ENCODE data around the gene BTBD18. TPM values are rescaled to one million over a fixed set of nuclear protein-coding genes. Genes with fewer than 3 reads are reported as not detected.

The BTBD18 gene
- total RNA-seq, 1 donor from 2014 or later, result not detected

DNA sequence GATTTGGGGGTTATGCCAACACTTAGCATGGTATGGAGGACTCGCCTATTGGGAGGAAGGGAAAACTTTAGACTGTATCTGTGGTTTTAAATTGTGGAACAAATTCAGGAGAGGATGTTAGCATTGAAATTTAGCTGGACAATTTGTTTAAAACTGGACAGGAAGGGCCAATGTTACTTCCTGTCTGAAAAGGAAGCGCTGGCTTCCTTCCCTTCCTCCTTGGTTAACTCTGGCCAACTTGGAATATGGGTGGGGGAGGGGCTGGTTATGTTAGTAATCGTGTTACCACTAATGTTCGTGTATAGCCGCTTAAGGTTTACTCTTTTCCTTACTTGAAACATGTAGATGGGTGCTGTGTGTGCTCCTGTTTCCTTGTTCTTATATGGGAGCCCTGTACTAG lies 23.9 kb upstream of the BTBD18 start:
- intact Hi-C loops (cut with micrococcal nuclease), result no loop called here
- Histone ChIP-seq H3K27ac (replicated peaks) (peak overlapping the region; percentile 97), H3K4me1 (peaks cover 100% of the 10 kb centered on the region), H3K36me3 (no peaks in the 10 kb centered on the region), H3K4me3 (peak overlapping the region; percentile 54), H3K9me3 (replicated peaks) (no peaks in the 10 kb centered on the region), H3K27me3 (ENCODE audit: low read depth) (no peaks in the 10 kb centered on the region)
- TF ChIP-seq, protein P1, sequence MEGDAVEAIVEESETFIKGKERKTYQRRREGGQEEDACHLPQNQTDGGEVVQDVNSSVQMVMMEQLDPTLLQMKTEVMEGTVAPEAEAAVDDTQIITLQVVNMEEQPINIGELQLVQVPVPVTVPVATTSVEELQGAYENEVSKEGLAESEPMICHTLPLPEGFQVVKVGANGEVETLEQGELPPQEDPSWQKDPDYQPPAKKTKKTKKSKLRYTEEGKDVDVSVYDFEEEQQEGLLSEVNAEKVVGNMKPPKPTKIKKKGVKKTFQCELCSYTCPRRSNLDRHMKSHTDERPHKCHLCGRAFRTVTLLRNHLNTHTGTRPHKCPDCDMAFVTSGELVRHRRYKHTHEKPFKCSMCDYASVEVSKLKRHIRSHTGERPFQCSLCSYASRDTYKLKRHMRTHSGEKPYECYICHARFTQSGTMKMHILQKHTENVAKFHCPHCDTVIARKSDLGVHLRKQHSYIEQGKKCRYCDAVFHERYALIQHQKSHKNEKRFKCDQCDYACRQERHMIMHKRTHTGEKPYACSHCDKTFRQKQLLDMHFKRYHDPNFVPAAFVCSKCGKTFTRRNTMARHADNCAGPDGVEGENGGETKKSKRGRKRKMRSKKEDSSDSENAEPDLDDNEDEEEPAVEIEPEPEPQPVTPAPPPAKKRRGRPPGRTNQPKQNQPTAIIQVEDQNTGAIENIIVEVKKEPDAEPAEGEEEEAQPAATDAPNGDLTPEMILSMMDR (IDR thresholded peaks at IDR 0.05; ENCODE audit: borderline replicate concordance), result no peak
- DNase-seq, result no peak

DNA sequence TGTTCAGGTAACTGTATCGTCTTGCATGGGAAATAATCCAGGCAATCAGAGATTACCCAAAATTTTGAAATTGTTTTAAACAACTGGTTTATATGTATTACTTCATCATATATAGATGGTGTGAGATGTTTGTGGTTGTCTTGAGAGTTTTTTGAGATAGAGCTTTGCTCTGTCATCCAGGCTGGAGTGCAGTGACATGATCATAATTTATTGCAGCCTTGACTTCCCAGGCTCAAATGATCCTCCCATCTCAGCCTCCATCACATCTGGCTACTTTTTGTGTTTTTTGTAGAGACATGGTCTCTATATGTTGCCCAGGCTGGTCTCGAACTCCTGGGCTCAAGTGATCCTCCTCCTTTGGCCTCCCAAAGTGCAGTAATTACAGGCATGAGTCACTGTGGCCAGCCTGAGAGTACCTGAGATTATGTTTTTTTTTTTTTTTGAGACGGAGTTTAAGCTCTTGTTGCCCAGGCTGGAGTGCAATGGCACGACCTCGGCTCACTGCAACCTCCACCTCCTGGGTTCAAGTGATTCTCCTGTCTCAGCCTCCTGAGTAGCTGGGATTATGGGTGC lies 21.5 kb upstream of the BTBD18 start:
- H3K27me3 ChIP-seq (ENCODE audit: low read depth), result no peaks in the 10 kb centered on the region
- intact Hi-C loops (cut with micrococcal nuclease), result no loop called here
- peak overlapping the region; percentile 97 for H3K27ac ChIP-seq (replicated peaks)

DNA sequence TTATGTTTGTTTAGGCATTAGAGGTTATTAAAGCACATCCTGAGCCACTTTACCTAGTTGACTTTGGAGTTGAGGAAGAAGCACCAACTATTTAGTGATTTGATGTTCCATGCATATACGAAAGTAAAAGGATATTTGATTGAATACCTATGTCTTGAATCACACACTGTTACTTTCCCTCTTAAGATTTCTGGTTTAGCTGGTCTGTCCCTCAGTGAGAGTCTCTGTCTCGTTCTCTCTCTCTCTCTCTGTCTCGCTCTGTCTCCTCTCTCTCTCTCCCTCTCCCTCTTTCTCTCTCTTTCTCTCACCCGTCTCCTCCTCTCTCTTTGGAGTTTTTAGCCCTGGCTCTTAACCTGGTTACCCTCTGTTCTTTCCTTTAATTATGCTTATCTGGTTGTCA lies 20.9 kb upstream of the BTBD18 start:
- H3K4me1 ChIP-seq, result peaks cover 100% of the 10 kb centered on the region
- TF ChIP-seq, protein P1 (IDR thresholded peaks at IDR 0.05; ENCODE audit: borderline replicate concordance), result no peak
- peak overlapping the region; percentile 97 for H3K27ac ChIP-seq (replicated peaks)
- intact Hi-C loops (cut with micrococcal nuclease), result no loop called here
- no peaks in the 10 kb centered on the region for H3K9me3 ChIP-seq (replicated peaks)
- no peak overlapping the region for H3K4me3 ChIP-seq
- DNase-seq, result no peak
- no peaks in the 10 kb centered on the region for H3K36me3 ChIP-seq
- no peaks in the 10 kb centered on the region for H3K27me3 ChIP-seq (ENCODE audit: low read depth)

More for the DNA sequence above, 21.5 kb upstream of the BTBD18 start:
- Histone ChIP-seq H3K4me3 (no peak overlapping the region), H3K36me3 (no peaks in the 10 kb centered on the region), H3K9me3 (replicated peaks) (no peaks in the 10 kb centered on the region), H3K4me1 (peaks cover 100% of the 10 kb centered on the region)
- DNase-seq, result no peak
- TF ChIP-seq, protein P1 (IDR thresholded peaks at IDR 0.05; ENCODE audit: borderline replicate concordance), result no peak

DNA sequence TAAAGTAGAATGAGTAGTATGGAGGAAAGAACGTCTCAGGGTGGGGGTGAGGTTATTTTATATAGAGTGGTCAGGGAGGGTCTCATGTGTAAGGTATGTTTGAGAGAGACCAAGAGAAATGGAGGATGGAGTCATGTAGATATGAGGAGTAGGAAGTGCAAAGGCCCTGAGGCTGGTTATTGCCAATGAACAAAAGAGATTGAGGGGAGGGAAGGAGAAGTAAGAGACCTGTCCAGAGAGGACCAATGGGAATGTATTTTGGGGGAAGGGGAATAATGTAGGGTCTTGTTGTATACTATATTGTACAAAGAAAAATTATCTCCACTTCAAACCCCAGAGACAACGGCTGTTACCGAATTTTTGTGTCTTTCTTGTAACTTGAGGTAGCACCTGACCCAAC lies 19.7 kb upstream of the BTBD18 start:
- no peaks in the 10 kb centered on the region for H3K9me3 ChIP-seq (replicated peaks)
- no peaks in the 10 kb centered on the region for H3K27me3 ChIP-seq (ENCODE audit: low read depth)
- DNase-seq, result no peak
- H3K27ac ChIP-seq (replicated peaks), result peak overlapping the region; percentile 17
- no peaks in the 10 kb centered on the region for H3K36me3 ChIP-seq
- intact Hi-C loops (cut with micrococcal nuclease), result no loop called here
- no peak overlapping the region for H3K4me3 ChIP-seq
- peaks cover 100% of the 10 kb centered on the region for H3K4me1 ChIP-seq
- TF ChIP-seq, protein P1 (IDR thresholded peaks at IDR 0.05; ENCODE audit: borderline replicate concordance), result no peak

DNA sequence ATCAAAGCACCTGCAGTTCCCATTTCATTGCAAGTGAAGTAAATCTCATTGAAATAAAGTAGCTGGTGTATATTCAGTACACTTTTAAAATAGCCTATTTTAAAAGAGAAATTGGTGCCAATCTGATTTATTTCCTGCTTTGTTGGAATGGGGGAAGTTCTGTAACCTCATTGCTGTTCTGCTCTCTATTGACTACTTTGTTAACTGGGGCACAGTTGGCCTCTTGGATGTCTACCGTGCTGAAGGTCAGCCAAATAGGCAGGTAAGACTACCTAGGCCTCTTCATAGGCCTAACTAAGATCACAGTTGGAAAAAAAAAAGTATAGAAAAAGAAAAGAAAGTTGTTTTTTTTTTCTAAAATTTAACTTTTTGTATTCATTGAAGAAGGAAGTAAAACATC lies 19.2 kb upstream of the BTBD18 start:
- peak overlapping the region; percentile 17 for H3K27ac ChIP-seq (replicated peaks)
- TF ChIP-seq, protein P1 (IDR thresholded peaks at IDR 0.05; ENCODE audit: borderline replicate concordance), result no peak
- intact Hi-C loops (cut with micrococcal nuclease), result no loop called here
- H3K4me3 ChIP-seq, result no peak overlapping the region
- no peak for DNase-seq
- H3K36me3 ChIP-seq, result no peaks in the 10 kb centered on the region
- H3K27me3 ChIP-seq (ENCODE audit: low read depth), result no peaks in the 10 kb centered on the region
- peaks cover 100% of the 10 kb centered on the region for H3K4me1 ChIP-seq
- H3K9me3 ChIP-seq (replicated peaks), result no peaks in the 10 kb centered on the region

Data from left ventricle myocardium inferior (tissue), 1 donor.